Measurements from ENCODE around the gene PAPPA2.

The PAPPA2 gene

DNA sequence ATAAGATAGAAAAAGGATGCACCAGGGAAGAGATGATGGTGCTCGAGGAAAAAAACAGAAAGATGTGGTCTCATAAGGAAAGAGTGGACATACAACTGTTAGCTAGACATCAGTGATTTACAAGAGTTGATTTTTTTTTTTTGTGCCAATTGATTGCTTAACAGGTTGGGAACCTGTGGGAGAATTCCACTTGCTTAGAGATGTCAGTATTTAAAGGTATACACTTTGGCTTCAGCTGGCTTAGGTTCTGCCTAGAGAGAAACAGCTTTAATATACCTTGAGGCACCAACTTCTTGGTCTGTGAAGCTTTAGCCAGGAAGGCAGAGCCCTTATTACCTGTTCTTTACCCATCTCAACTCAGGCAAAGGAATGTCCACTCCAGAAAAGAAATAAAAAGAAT lies 303.8 kb downstream of the PAPPA2 start:
- DNase-seq (ENCODE audit: extremely low read depth, low read depth): no peak
- TF ChIP-seq, protein P1, sequence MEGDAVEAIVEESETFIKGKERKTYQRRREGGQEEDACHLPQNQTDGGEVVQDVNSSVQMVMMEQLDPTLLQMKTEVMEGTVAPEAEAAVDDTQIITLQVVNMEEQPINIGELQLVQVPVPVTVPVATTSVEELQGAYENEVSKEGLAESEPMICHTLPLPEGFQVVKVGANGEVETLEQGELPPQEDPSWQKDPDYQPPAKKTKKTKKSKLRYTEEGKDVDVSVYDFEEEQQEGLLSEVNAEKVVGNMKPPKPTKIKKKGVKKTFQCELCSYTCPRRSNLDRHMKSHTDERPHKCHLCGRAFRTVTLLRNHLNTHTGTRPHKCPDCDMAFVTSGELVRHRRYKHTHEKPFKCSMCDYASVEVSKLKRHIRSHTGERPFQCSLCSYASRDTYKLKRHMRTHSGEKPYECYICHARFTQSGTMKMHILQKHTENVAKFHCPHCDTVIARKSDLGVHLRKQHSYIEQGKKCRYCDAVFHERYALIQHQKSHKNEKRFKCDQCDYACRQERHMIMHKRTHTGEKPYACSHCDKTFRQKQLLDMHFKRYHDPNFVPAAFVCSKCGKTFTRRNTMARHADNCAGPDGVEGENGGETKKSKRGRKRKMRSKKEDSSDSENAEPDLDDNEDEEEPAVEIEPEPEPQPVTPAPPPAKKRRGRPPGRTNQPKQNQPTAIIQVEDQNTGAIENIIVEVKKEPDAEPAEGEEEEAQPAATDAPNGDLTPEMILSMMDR (IDR thresholded peaks at IDR 0.05; ENCODE audit: low read depth, low read length, missing control alignments): no peak
- H3K4me3 ChIP-seq (replicated peaks; ENCODE audit: low read depth, low read length): no peak overlapping the region

DNA sequence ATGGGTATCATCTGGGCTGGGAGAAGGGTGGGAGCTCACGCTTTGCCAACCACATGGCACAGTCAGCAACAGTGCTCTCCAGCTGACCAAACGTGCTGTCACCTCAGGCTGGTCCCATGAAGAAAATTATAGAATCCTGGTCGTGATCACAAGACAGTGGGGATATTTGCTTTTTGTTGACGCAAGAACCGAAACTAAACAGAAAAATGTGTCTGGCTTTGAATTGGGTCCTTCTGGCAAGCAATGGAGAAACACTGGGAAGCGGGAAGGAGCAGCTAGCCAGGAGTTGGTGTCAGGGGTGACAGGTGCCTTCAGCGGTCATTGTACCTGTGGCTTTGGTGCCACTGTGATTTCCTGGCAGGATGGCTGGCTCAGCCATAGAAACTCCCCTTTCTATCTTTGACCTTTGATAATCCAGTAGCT lies 304.8 kb downstream of the PAPPA2 start:
- TF ChIP-seq, protein P1 (IDR thresholded peaks at IDR 0.05; ENCODE audit: low read depth, low read length, missing control alignments): no peak
- DNase-seq (ENCODE audit: extremely low read depth, low read depth): no peak
- H3K4me3 ChIP-seq (replicated peaks; ENCODE audit: low read depth, low read length): no peak overlapping the region

DNA sequence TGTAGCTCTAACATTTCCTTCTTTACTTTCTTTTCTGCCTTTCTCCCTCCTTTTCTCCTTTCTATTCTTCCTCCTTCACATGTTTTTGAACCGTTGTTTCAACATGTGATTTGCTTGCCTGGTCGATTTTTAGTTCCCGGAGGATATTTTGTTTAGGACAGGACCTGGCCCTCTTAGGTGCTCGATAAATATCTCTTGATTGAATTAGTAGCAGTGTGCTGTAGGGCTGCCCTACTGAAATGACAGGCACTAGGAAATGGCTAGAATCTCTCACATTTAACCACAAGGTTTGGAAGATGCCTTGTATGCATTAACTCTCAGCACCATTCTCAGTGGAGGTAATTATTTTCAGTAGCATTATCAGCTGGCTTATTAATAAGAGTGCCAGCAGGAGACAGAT lies 305.6 kb downstream of the PAPPA2 start:
- H3K4me3 ChIP-seq (replicated peaks; ENCODE audit: low read depth, low read length): no peak overlapping the region
- DNase-seq (ENCODE audit: extremely low read depth, low read depth): no peak
- TF ChIP-seq, protein P1 (IDR thresholded peaks at IDR 0.05; ENCODE audit: low read depth, low read length, missing control alignments): no peak

DNA sequence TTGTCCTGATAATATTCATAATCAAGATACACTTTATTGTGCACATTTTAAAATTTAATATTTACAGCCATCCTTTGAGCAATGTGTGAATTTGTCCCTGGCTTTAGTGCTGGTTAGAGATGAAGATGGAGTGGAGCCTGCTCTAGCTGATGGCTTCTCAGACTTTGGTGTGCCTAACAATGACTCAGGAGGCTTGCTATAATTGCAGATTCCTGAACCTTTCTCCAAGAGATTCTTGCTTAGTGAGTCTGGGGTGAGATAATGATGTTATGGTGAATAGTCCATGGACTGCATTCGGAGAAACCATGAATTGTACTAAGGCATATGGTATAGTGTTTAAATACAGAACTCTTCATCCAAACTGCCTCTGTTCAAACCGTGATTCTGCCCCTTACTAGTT lies 307.1 kb downstream of the PAPPA2 start:
- no peak for DNase-seq (ENCODE audit: extremely low read depth, low read depth)
- TF ChIP-seq, protein P1 (IDR thresholded peaks at IDR 0.05; ENCODE audit: low read depth, low read length, missing control alignments): no peak
- no peak overlapping the region for H3K4me3 ChIP-seq (replicated peaks; ENCODE audit: low read depth, low read length)

GRCh38 chr1:176773038-176773437 lies 310.1 kb downstream of the PAPPA2 start:
- TF ChIP-seq, protein P1 (IDR thresholded peaks at IDR 0.05; ENCODE audit: low read depth, low read length, missing control alignments): no peak
- H3K4me3 ChIP-seq (replicated peaks; ENCODE audit: low read depth, low read length): no peak overlapping the region
- no peak for DNase-seq (ENCODE audit: extremely low read depth, low read depth)

- DNase-seq (ENCODE audit: extremely low read depth, low read depth): no peak
- no peak overlapping the region for H3K4me3 ChIP-seq (replicated peaks; ENCODE audit: low read depth, low read length)
- TF ChIP-seq, protein P1 (IDR thresholded peaks at IDR 0.05; ENCODE audit: low read depth, low read length, missing control alignments): no peak
Measured at GRCh38 chr1:176774224-176774623, 311.2 kb downstream of the PAPPA2 start.

DNA sequence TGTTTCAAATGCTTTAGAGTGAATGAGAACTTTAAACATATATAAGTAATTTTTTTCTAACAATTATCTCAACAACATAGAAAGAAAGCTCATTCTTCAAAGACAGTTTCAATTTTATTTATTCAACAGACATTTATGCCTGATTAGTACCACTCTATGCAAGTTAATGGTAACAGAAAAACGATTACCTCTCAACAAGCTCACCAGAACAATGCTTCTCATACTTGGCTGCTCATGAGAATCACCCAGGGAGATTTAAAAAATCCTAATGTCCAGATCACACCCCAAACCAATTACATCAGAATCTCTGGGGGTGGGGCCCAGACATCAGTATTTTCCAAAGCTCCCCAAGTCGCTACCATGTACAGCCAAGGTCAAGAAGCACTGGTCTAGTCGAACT lies 312.4 kb downstream of the PAPPA2 start:
- H3K4me3 ChIP-seq (replicated peaks; ENCODE audit: low read depth, low read length): no peak overlapping the region

More for the DNA sequence above, 312.4 kb downstream of the PAPPA2 start:
- TF ChIP-seq, protein P1 (IDR thresholded peaks at IDR 0.05; ENCODE audit: low read depth, low read length, missing control alignments): no peak
- DNase-seq (ENCODE audit: extremely low read depth, low read depth): no peak

All from HFF-Myc (cell line).